H1 (cell line): ENCODE data around the gene ASCC2. TPM values are rescaled to one million over a fixed set of nuclear protein-coding genes. Genes with fewer than 3 reads are reported as not detected.

Source experiments
- CTCF ChIA-PET: fragments of 300-600 bp; sonication (Branson Sonifier 250); formaldehyde crosslinking; loops from one replicate; lab custom pipeline; 2021; ENCODE audit not compliant: partially characterized antibody; lab: Charles Lee
- POLR2A ChIA-PET: fragments of 300-600 bp; sonication (Branson Sonifier 250); formaldehyde crosslinking; loops from one replicate; lab custom pipeline; 2021; ENCODE audit warnings: inconsistent platforms; ENCODE audit not compliant: partially characterized antibody; lab: Charles Lee
- DNase-seq, 2 experiments: peaks; one replicate each; pipeline versions ENCODE4 v3.0.0 to v3.0.0-alpha.2; 2010 to 2022; ENCODE audit warnings: low spot score in 2 of 2, low read depth in 1 of 2, mixed read lengths in 1 of 2
- FAIRE-seq: peaks from 2 replicates; lab custom pipeline; 2011; peaks lifted over from hg19 to GRCh38; lab: Jason Lieb, UNC
- H2AFZ ChIP-seq: 2 replicates; pipeline ENCODE4 v1.8.1; 2012; ENCODE audit warnings: low read length, inconsistent platforms
- H2AK5ac ChIP-seq: 2 replicates; pipeline ENCODE4 v1.6.1; 2013; ENCODE audit warnings: low read depth, low read length
- H2BK120ac ChIP-seq: replicated peaks from 2 replicates; pipeline ENCODE3; 2013; ENCODE audit warnings: low read depth, low read length, inconsistent platforms
- H2BK12ac ChIP-seq: 2 replicates; pipeline ENCODE4 v1.6.1; 2013; ENCODE audit warnings: low read depth, low read length
- H2BK15ac ChIP-seq: 2 replicates; pipeline ENCODE4 v1.6.1; 2013; ENCODE audit warnings: low read length
- H2BK20ac ChIP-seq: 2 replicates; pipeline ENCODE4 v1.6.1; 2013; ENCODE audit warnings: low read length
- H2BK5ac ChIP-seq: 2 replicates; pipeline ENCODE4 v1.6.1; 2013; ENCODE audit warnings: low read depth, low read length
- H3K14ac ChIP-seq: 2 replicates; pipeline ENCODE4 v1.6.1; 2013; ENCODE audit warnings: inconsistent platforms; ENCODE audit not compliant: insufficient read length
- H3K18ac ChIP-seq: 2 replicates; pipeline ENCODE4 v1.6.1; 2013; ENCODE audit warnings: low read length; ENCODE audit errors: extremely low read depth
- H3K23ac ChIP-seq: 2 replicates; pipeline ENCODE4 v1.6.1; 2013; ENCODE audit warnings: inconsistent platforms; ENCODE audit not compliant: insufficient read length
- H3K23me2 ChIP-seq: 2 replicates; pipeline ENCODE4 v1.6.1; 2013; ENCODE audit warnings: low read depth, low read length
- H3K27ac ChIP-seq: 2 replicates; pipeline ENCODE4 v1.6.1; 2011; ENCODE audit warnings: low read depth, low read length, inconsistent platforms
- H3K27me3 ChIP-seq, 4 experiments: replicated peaks in 1 of 4; 1 replicate in 1 of 4; 2 replicates in 3 of 4; pipeline versions ENCODE4 v1.6.1 to v1.8.1; 2011 to 2013; ENCODE audit warnings: low read length in 3 of 4, mild to moderate bottlenecking in 3 of 4, inconsistent platforms in 2 of 4, mixed read lengths in 2 of 4, moderate library complexity in 1 of 4; ENCODE audit not compliant: control insufficient read depth in 3 of 4, insufficient read depth in 3 of 4; ENCODE audit errors: extremely low read depth in 1 of 4
- H3K36me3 ChIP-seq, 4 experiments: 2 replicates each; pipeline versions ENCODE4 v1.6.1 to v1.8.1; 2011 to 2013; ENCODE audit warnings: mild to moderate bottlenecking in 4 of 4, low read length in 3 of 4, moderate library complexity in 2 of 4, control low read depth in 1 of 4, inconsistent platforms in 1 of 4; ENCODE audit not compliant: insufficient read depth in 4 of 4, control insufficient read depth in 2 of 4
- H3K4ac ChIP-seq: replicated peaks from 2 replicates; pipeline ENCODE3; 2013; ENCODE audit warnings: low read length, low read depth, mixed read lengths, inconsistent platforms; ENCODE audit not compliant: insufficient read length
- H3K4me1 ChIP-seq, 4 experiments: replicated peaks in 1 of 4; 1 replicate in 1 of 4; 2 replicates in 3 of 4; pipeline versions ENCODE4 v1.6.1 to v1.8.1; 2011 to 2013; ENCODE audit warnings: low read length in 3 of 4, inconsistent platforms in 2 of 4, mixed read lengths in 1 of 4; ENCODE audit not compliant: insufficient read depth in 4 of 4, control insufficient read depth in 3 of 4
- H3K4me2 ChIP-seq, 2 experiments: 2 replicates each; pipeline versions ENCODE4 v1.6.1 to v1.8.1; 2011 to 2013; ENCODE audit warnings: low read depth in 2 of 2, low read length in 2 of 2, control low read depth in 1 of 2, inconsistent platforms in 1 of 2, mild to moderate bottlenecking in 1 of 2; ENCODE audit not compliant: insufficient read depth in 1 of 2
- H3K4me3 ChIP-seq, 4 experiments: fragments of 200-600, 300-600 bp in 1 of 4; sonication (generic), shearing (Covaris generic), sonication (Bioruptor Twin) in 1 of 4; 2 replicates each; pipeline versions ENCODE4 v1.5.1 to v1.8.1; 2011 to 2016; ENCODE audit warnings: low read length in 4 of 4, low read depth in 3 of 4, control low read depth in 2 of 4, inconsistent platforms in 2 of 4, mild to moderate bottlenecking in 2 of 4, mixed read lengths in 1 of 4, moderate library complexity in 1 of 4; ENCODE audit not compliant: insufficient read depth in 2 of 4; ENCODE audit errors: extremely low read depth in 1 of 4
- H3K56ac ChIP-seq: replicated peaks from 2 replicates; pipeline ENCODE3; 2013; ENCODE audit warnings: low read depth, mild to moderate bottlenecking, mixed read lengths, low read length, inconsistent platforms; ENCODE audit not compliant: insufficient read length
- H3K79me1 ChIP-seq: 2 replicates; pipeline ENCODE4 v1.6.1; 2013; ENCODE audit warnings: low read depth, low read length, control low read depth
- H3K79me2 ChIP-seq, 2 experiments: 2 replicates each; pipeline versions ENCODE4 v1.6.1 to v1.8.1; 2012 to 2013; ENCODE audit warnings: low read length in 2 of 2, mild to moderate bottlenecking in 2 of 2, inconsistent platforms in 1 of 2; ENCODE audit not compliant: insufficient read depth in 2 of 2, control insufficient read depth in 1 of 2
- H3K9ac ChIP-seq, 4 experiments: replicated peaks in 1 of 4; 1 replicate in 1 of 4; 2 replicates in 3 of 4; pipeline versions ENCODE4 v1.6.1 to v1.8.1; 2011 to 2013; ENCODE audit warnings: low read depth in 3 of 4, low read length in 3 of 4, control low read depth in 2 of 4, mild to moderate bottlenecking in 2 of 4, moderate library complexity in 2 of 4, inconsistent platforms in 1 of 4; ENCODE audit errors: extremely low read depth in 1 of 4
- H3K9me3 ChIP-seq, 2 experiments: 2 replicates each; pipeline versions ENCODE4 v1.6.1 to v1.8.1; 2012 to 2013; ENCODE audit warnings: mild to moderate bottlenecking in 2 of 2, moderate library complexity in 2 of 2, control low read depth in 1 of 2, inconsistent platforms in 1 of 2, low read depth in 1 of 2, low read length in 1 of 2, mixed read lengths in 1 of 2; ENCODE audit not compliant: insufficient read depth in 2 of 2
- H4K20me1 ChIP-seq, 2 experiments: replicated peaks in 1 of 2; 2 replicates each; pipeline versions ENCODE3 to v1.8.1; 2011 to 2013; ENCODE audit warnings: inconsistent platforms in 2 of 2, low read length in 2 of 2, mild to moderate bottlenecking in 1 of 2; ENCODE audit not compliant: insufficient read depth in 2 of 2, control insufficient read depth in 1 of 2
- H4K5ac ChIP-seq: 2 replicates; pipeline ENCODE4 v1.6.1; 2013; ENCODE audit warnings: low read length, low read depth, mixed read lengths, inconsistent platforms; ENCODE audit not compliant: insufficient read length
- H4K8ac ChIP-seq: 2 replicates; pipeline ENCODE4 v1.8.0; 2013; ENCODE audit warnings: mild to moderate bottlenecking, moderate library complexity, low read length, inconsistent platforms; ENCODE audit not compliant: insufficient read depth; ENCODE audit errors: extremely low read depth
- H4K91ac ChIP-seq: replicated peaks from 2 replicates; pipeline ENCODE3; 2013; ENCODE audit warnings: low read length, mixed read lengths, inconsistent platforms; ENCODE audit not compliant: insufficient read length
- ASH2L ChIP-seq: fragments of 200-600, 300-600 bp; sonication (generic); IDR thresholded peaks from one replicate; pipeline ENCODE4 v1.7.1; 2017; ENCODE audit warnings: low read length
- BCL11A ChIP-seq, 2 experiments: IDR thresholded peaks; one replicate each; pipeline ENCODE4 v1.6.1; 2011; ENCODE audit warnings: low read depth in 2 of 2, low read length in 2 of 2, mild to moderate bottlenecking in 2 of 2
- CREB1 ChIP-seq: IDR thresholded peaks from 2 replicates; pipeline ENCODE4 v1.6.1; 2012; ENCODE audit warnings: inconsistent platforms
- FOSL1 ChIP-seq: IDR thresholded peaks from 2 replicates; pipeline ENCODE4 v1.6.1; 2011; ENCODE audit warnings: mild to moderate bottlenecking, low read depth, low read length, moderate library complexity; ENCODE audit not compliant: insufficient read depth
- MAFK ChIP-seq: IDR thresholded peaks from 2 replicates; pipeline ENCODE4 v1.6.1; 2012; ENCODE audit warnings: low read depth, mild to moderate bottlenecking, improper control_type of control experiment, low read length
- RFX5 ChIP-seq: IDR thresholded peaks from 2 replicates; pipeline ENCODE4 v1.6.1; 2011; ENCODE audit warnings: low read depth, low read length, improper control_type of control experiment, borderline replicate concordance
- RNF2 ChIP-seq: fragments of 200-900, 300-1000 bp; sonication (generic); IDR thresholded peaks from 2 replicates; pipeline ENCODE4 v1.7.1; 2016; ENCODE audit warnings: borderline replicate concordance, low read depth, mild to moderate bottlenecking, antibody characterized with exemption, low read length; ENCODE audit not compliant: poor library complexity, severe bottlenecking; ENCODE audit errors: missing control alignments
- SP4 ChIP-seq: IDR thresholded peaks from 2 replicates; pipeline ENCODE4 v1.6.1; 2012; ENCODE audit warnings: low read length, inconsistent platforms
- TCF12 ChIP-seq: IDR thresholded peaks from 2 replicates; pipeline ENCODE4 v1.6.1; 2011; ENCODE audit warnings: low read depth, mild to moderate bottlenecking, low read length
- WGBS, 2 experiments: shearing (Covaris generic) in 1 of 2; methylation state at CpG; one replicate each; pipeline versions ENCODE4 v1.1.6 to v1.1.7; 2013 to 2015; ENCODE audit warnings: low lambda C conversion rate in 2 of 2, mixed read lengths in 2 of 2, inconsistent platforms in 1 of 2, low coverage in 1 of 2, missing lambda C conversion rate in 1 of 2; ENCODE audit not compliant: insufficient replicate concordance in 2 of 2, insufficient coverage in 1 of 2, insufficient read length in 1 of 2; ENCODE audit errors: extremely low coverage in 1 of 2, missing lambda C conversion rate in 1 of 2; 5-methylcytosine and 5-hydroxymethylcytosine counted together
- polyA plus RNA-seq, 7 experiments: library from polyadenylated mRNA; depleted of rRNA in 3 of 7; stranded (reverse) in 5 of 7; unstranded in 2 of 7; fragments of >200 nt in 5 of 7; fragments of 200-250 nt in 2 of 7; gene quantifications; 1 replicate in 5 of 7; 2 replicates in 1 of 7; 4 replicates in 1 of 7; pipeline versions ENCODE4 v1.2.1 to v1.2.3, GENCODE V29; 2011 to 2013; ENCODE audit warnings: missing spikeins in 2 of 7, mixed read lengths in 2 of 7
- total RNA-seq: library from RNA; stranded (reverse); fragmentation: NEBNext Ultra II Directional; extraction: Animal tissue kit (Norgen Biotek cat#: 25700); gene quantifications from 2 replicates; pipeline ENCODE4 v1.2.1, GENCODE V29; 2021

The ASCC2 gene
- total and polyA plus RNA-seq, 2 of the 8 experiments (the other 6 are each of a cell fraction or from before 2014, with no cell fraction given) = 35.0 to 35.8 TPM

DNA sequence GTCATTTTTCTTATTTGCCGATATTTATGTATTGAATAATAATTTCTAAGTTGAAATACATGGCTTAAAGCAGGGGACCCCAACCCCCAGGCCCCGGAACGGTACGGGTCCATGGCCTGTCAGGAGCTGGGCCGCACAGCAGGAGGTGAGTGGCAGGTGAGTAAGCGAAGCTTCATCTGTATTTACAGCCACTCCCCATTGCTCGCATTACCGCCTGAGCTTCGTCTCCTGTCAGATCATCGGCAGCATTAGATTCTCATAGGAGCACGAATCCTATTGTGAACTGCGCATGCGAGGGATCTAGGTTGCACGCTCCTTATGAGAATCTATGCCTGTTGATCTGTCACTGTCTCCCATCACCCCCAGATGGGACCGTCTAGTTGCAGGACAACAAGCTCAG is 75.8 kb downstream of the ASCC2 start:
- no peak for FAIRE-seq
- 76% methylated on average over 15 of the region's 15 CpGs; no CpG with 5 or more reads in 1 of the 2 experiments for WGBS, 2 experiments
- POLR2A ChIA-PET = no interaction called here

More for the DNA sequence above, 75.8 kb downstream of the ASCC2 start:
- peaks cover 3% of the 10 kb centered on the region; the same call in 1 of the 2 replicates for H3K23me2 ChIP-seq
- CTCF ChIA-PET = interaction anchor here (0.6 to 1.7 kb wide), 8 partner anchors 9 to 623 kb away, joined by 3 to 5 read pairs (median 3); no protein-coding TSS in a partner anchor
- H2BK12ac ChIP-seq = no peak overlapping the region
- no peak overlapping the region for H2AK5ac ChIP-seq
- no peak overlapping the region for H3K4me2 ChIP-seq
- peaks cover 0 to under 1% of the 10 kb centered on the region in 2 experiments; a peak in 1 of 4 replicates for H3K79me2 ChIP-seq
- H4K91ac ChIP-seq = no peak overlapping the region
- TF ChIP-seq ASH2L (no peak), CREB1 (no peak), SP4 (no peak), RNF2 (no peak), RFX5 (no peak), MAFK (no peak), FOSL1 (no peak), BCL11A (IDR thresholded peaks at IDR 0.05; ENCODE audit: low read depth in 2 of 2, low read length in 2 of 2) (no peak), TCF12 (no peak)
- H3K9ac ChIP-seq = no peak overlapping the region
- no peak overlapping the region for H3K56ac ChIP-seq
- H3K9me3 ChIP-seq = no peaks in the 10 kb centered on the region
- H3K4me3 ChIP-seq = no peak overlapping the region
- H4K20me1 ChIP-seq = no peaks in the 10 kb centered on the region
- peaks cover 0 to 3% (median 1%) of the 10 kb centered on the region in 4 experiments; a peak in 3 of 7 replicates for H3K4me1 ChIP-seq
- H3K36me3 ChIP-seq = no peaks in the 10 kb centered on the region
- H3K27ac ChIP-seq = no peak overlapping the region
- no peaks in the 10 kb centered on the region; the same call in none of the 2 replicates for H3K79me1 ChIP-seq
- no peak overlapping the region for H2BK15ac ChIP-seq
- H2BK20ac ChIP-seq = no peak overlapping the region
- H3K14ac ChIP-seq = no peak overlapping the region
- H3K27me3 ChIP-seq = no peaks in the 10 kb centered on the region
- H4K8ac ChIP-seq = no peak overlapping the region
- no peak overlapping the region for H3K18ac ChIP-seq
- no peak overlapping the region for H3K23ac ChIP-seq
- no peak overlapping the region for H4K5ac ChIP-seq
- H2BK120ac ChIP-seq = no peak overlapping the region
- H3K4ac ChIP-seq = no peak overlapping the region
- no peak overlapping the region for H2BK5ac ChIP-seq
- DNase-seq = no peak
- no peak overlapping the region for H2AFZ ChIP-seq
